Karpas-422 (cell line): Measurements from ENCODE around the gene CLCA1. TPM values are rescaled to one million over a fixed set of nuclear protein-coding genes. Genes with fewer than 3 reads are reported as not detected.

Experiments used
- DNase-seq: peaks from one replicate; pipeline ENCODE4 v3.0.0-alpha.2; 2015
- H2AFZ ChIP-seq: fragments of 200-600 bp; sonication (generic); 2 replicates; pipeline ENCODE4 v1.6.1; 2014; ENCODE audit warnings: antibody characterized with exemption, low read length, mixed read lengths
- H3K27ac ChIP-seq: fragments of 200-600 bp; sonication (generic); 2 replicates; pipeline ENCODE4 v1.5.1; 2014; ENCODE audit warnings: mild to moderate bottlenecking, low read length, moderate library complexity
- H3K27me3 ChIP-seq: fragments of 200-600 bp; sonication (generic); 2 replicates; pipeline ENCODE4 v1.6.1; 2014; ENCODE audit warnings: low read length, mixed read lengths
- H3K36me3 ChIP-seq: fragments of 200-600 bp; sonication (generic); 2 replicates; pipeline ENCODE4 v1.6.1; 2014; ENCODE audit warnings: low read length, mixed read lengths; ENCODE audit not compliant: insufficient read depth
- H3K4me1 ChIP-seq: fragments of 200-600 bp; sonication (generic); 2 replicates; pipeline ENCODE4 v1.6.1; 2014; ENCODE audit warnings: mild to moderate bottlenecking, low read length, mixed read lengths
- H3K4me2 ChIP-seq: fragments of 200-600 bp; sonication (generic); 2 replicates; pipeline ENCODE4 v1.6.1; 2014; ENCODE audit warnings: low read length, low read depth, mild to moderate bottlenecking; ENCODE audit not compliant: poor library complexity, severe bottlenecking
- H3K4me3 ChIP-seq: fragments of 200-600 bp; sonication (generic); 2 replicates; pipeline ENCODE4 v1.5.1; 2014; ENCODE audit warnings: mild to moderate bottlenecking, antibody characterized with exemption, low read length, mixed read lengths
- H3K79me2 ChIP-seq: fragments of 200-600 bp; sonication (generic); 2 replicates; pipeline ENCODE4 v1.6.1; 2014; ENCODE audit warnings: mild to moderate bottlenecking, low read length, mixed read lengths
- H3K9ac ChIP-seq: fragments of 200-600 bp; sonication (generic); 2 replicates; pipeline ENCODE4 v1.6.0; 2014; ENCODE audit warnings: low read length
- H3K9me2 ChIP-seq: fragments of 200-600 bp; sonication (generic), shearing (Covaris generic); replicated peaks from 2 replicates; pipeline ENCODE4 v1.6.0; 2014; ENCODE audit warnings: mild to moderate bottlenecking, low read length, moderate library complexity; ENCODE audit not compliant: insufficient read depth
- H3K9me3 ChIP-seq: fragments of 300-700, 200-600 bp; sonication (generic); 2 replicates; pipeline ENCODE4 v1.6.1; 2014; ENCODE audit warnings: low read length, mixed read lengths
- H4K20me1 ChIP-seq: fragments of 200-600 bp; sonication (generic); 2 replicates; pipeline ENCODE4 v1.6.1; 2014; ENCODE audit warnings: mild to moderate bottlenecking, antibody characterized with exemption, low read length, low read depth; ENCODE audit not compliant: insufficient read depth
- total RNA-seq: library from RNA; depleted of rRNA; stranded (reverse); fragments of >200 nt; shearing (Covaris generic); gene quantifications from 2 replicates; pipeline ENCODE4 v1.2.3, GENCODE V29; 2014; ENCODE audit warnings: low replicate concordance

The CLCA1 gene
- total RNA-seq, 1 experiment from 2014 or later: not detected

DNA sequence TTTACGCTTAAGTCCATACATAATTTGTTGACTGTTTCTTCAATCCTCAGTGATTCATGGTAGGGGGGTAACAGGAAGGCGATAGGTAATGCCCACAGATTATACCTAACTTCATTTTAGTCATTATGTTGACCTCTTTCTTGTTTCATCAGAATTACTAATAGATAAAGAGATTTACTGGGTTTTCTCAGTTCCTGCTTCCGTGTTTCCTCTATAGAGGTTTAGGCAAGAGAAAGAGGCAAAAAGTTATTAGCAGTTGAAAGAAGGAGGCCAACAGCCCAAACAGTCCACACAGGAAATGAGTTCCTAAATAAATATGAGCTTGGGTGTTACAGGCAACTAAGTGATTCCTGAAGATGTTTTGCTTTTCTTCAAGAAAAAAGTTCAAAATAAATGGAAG, 17.9 kb upstream of the CLCA1 start:
- no peaks in the 10 kb centered on the region for H3K36me3 ChIP-seq

DNA sequence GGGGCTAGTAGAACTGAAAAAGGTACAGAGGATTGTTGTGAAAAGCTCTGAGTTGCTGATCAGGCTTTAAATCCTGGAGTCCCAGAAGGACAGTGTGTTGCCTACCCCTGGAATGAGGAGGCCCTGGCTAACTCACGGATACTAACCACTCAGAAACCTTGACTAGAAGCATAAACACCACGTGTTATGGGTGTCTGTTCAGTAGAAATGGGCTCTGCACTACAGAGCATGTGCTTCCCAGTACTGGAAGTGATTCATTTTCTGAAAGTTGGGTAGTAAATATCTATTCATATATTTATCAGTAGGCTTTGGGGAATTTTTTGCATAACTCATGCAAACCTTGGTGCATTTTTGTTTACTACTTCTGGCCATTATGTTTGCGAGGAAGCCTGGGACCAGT, 15.1 kb upstream of the CLCA1 start:
- H3K9ac ChIP-seq: no peak overlapping the region
- no peaks in the 10 kb centered on the region for H3K36me3 ChIP-seq
- H3K9me3 ChIP-seq: no peaks in the 10 kb centered on the region
- H3K4me2 ChIP-seq: no peak overlapping the region
- no peak overlapping the region for H3K4me3 ChIP-seq
- no peaks in the 10 kb centered on the region for H3K9me2 ChIP-seq
- no peaks in the 10 kb centered on the region for H3K27me3 ChIP-seq
- no peaks in the 10 kb centered on the region for H3K4me1 ChIP-seq
- H4K20me1 ChIP-seq: no peaks in the 10 kb centered on the region
- no peak for DNase-seq
- H2AFZ ChIP-seq: no peak overlapping the region
- H3K79me2 ChIP-seq: no peaks in the 10 kb centered on the region
- no peak overlapping the region for H3K27ac ChIP-seq

More for the DNA sequence above, 17.9 kb upstream of the CLCA1 start:
- no peak for DNase-seq
- H3K4me2 ChIP-seq: no peak overlapping the region
- H3K4me1 ChIP-seq: no peaks in the 10 kb centered on the region
- H3K79me2 ChIP-seq: no peaks in the 10 kb centered on the region
- no peak overlapping the region for H3K27ac ChIP-seq
- H3K27me3 ChIP-seq: no peaks in the 10 kb centered on the region
- H3K9me3 ChIP-seq: no peaks in the 10 kb centered on the region
- H3K9me2 ChIP-seq: no peaks in the 10 kb centered on the region
- no peak overlapping the region for H3K4me3 ChIP-seq
- no peak overlapping the region for H2AFZ ChIP-seq
- no peaks in the 10 kb centered on the region for H4K20me1 ChIP-seq
- H3K9ac ChIP-seq: no peak overlapping the region

DNA sequence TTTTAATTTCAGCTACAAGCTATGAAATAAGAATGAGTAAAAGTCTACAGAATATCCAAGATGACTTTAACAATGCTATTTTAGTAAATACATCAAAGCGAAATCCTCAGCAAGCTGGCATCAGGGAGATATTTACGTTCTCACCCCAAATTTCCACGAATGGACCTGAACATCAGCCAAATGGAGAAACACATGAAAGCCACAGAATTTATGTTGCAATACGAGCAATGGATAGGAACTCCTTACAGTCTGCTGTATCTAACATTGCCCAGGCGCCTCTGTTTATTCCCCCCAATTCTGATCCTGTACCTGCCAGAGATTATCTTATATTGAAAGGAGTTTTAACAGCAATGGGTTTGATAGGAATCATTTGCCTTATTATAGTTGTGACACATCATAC, 13.7 kb upstream of the CLCA1 start:
- H3K9me3 ChIP-seq: no peaks in the 10 kb centered on the region
- no peaks in the 10 kb centered on the region for H3K79me2 ChIP-seq
- no peak overlapping the region for H3K4me2 ChIP-seq
- no peaks in the 10 kb centered on the region for H3K27me3 ChIP-seq
- no peaks in the 10 kb centered on the region for H3K9me2 ChIP-seq
- H3K36me3 ChIP-seq: no peaks in the 10 kb centered on the region
- H2AFZ ChIP-seq: no peak overlapping the region
- no peaks in the 10 kb centered on the region for H4K20me1 ChIP-seq
- no peak overlapping the region for H3K4me3 ChIP-seq
- H3K27ac ChIP-seq: no peak overlapping the region
- DNase-seq: no peak
- no peak overlapping the region for H3K9ac ChIP-seq
- H3K4me1 ChIP-seq: no peaks in the 10 kb centered on the region

DNA sequence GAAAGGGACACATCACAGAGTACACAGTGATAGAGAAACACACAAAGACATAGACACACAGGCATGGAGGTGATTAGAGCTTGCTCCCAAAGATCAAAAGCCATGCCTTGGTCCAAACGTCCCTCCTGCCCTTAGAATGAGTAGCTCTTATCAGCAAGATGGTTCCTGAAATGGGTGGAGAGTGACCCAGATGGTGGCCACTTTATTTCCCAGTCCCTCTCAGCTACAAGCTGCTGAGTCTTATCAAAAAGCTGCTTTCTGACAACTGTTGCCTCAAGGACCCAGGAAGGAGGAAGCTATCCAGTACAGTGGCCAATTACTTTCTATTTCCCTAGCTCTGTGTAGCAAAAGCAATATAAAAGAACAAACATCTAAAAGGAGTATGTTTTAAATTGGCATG, 7.7 kb upstream of the CLCA1 start:
- no peak overlapping the region for H3K4me2 ChIP-seq
- no peak overlapping the region for H3K27ac ChIP-seq
- no peaks in the 10 kb centered on the region for H3K9me2 ChIP-seq
- no peak overlapping the region for H2AFZ ChIP-seq
- H3K27me3 ChIP-seq: no peaks in the 10 kb centered on the region
- H3K36me3 ChIP-seq: no peaks in the 10 kb centered on the region
- no peaks in the 10 kb centered on the region for H3K79me2 ChIP-seq
- DNase-seq: no peak
- no peaks in the 10 kb centered on the region for H4K20me1 ChIP-seq
- no peak overlapping the region for H3K4me3 ChIP-seq
- H3K9ac ChIP-seq: no peak overlapping the region
- no peaks in the 10 kb centered on the region for H3K9me3 ChIP-seq
- no peaks in the 10 kb centered on the region for H3K4me1 ChIP-seq

DNA sequence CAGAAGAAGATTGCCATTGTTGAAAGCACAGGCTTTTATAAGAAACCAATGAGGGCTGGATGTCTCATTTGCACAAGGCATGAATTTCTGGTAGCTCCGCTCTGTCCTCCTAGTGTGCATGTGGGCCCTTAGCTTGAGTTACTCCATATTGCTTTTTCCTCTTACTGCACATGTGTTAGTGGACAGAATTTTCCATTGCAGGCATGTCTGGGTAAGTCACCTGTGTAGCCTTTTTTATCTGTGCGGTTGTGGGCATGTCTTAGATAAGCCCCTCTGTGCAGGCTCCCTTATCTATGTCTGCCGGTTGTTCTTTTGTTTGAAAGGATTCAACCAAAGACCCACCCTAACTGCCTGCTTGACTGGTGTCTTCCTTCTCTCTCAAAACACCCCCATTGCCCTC, 7.2 kb upstream of the CLCA1 start:
- Histone ChIP-seq H3K27ac (no peak overlapping the region), H2AFZ (no peak overlapping the region), H3K4me2 (no peak overlapping the region), H3K79me2 (no peaks in the 10 kb centered on the region), H4K20me1 (no peaks in the 10 kb centered on the region), H3K4me1 (no peaks in the 10 kb centered on the region), H3K9me2 (no peaks in the 10 kb centered on the region), H3K9ac (no peak overlapping the region), H3K4me3 (no peak overlapping the region), H3K27me3 (no peaks in the 10 kb centered on the region), H3K9me3 (no peaks in the 10 kb centered on the region), H3K36me3 (no peaks in the 10 kb centered on the region)
- no peak for DNase-seq

DNA sequence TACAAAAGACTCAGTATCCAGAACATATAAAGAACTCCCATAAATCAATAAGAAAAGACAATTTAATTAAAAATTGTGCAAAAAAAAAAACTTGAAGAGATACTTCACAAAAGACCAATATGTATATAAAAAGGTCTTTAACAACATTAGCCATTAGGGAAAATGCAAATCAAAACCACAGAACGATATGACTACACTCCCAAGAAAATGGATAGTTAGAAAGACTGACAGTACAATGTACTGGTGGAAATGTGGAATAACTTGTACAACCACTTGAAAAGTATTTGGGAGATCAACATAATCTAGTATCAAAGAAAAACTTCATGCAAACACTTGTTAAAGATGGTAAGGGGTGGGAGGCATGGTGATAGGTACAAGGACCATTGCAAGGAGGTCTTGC, 3.9 kb upstream of the CLCA1 start:
- H3K79me2 ChIP-seq: no peaks in the 10 kb centered on the region
- DNase-seq: no peak
- no peak overlapping the region for H3K27ac ChIP-seq
- H3K4me3 ChIP-seq: no peak overlapping the region
- no peaks in the 10 kb centered on the region for H3K36me3 ChIP-seq
- no peaks in the 10 kb centered on the region for H3K27me3 ChIP-seq
- no peak overlapping the region for H2AFZ ChIP-seq
- H4K20me1 ChIP-seq: no peaks in the 10 kb centered on the region
- H3K4me2 ChIP-seq: no peak overlapping the region
- no peaks in the 10 kb centered on the region for H3K9me2 ChIP-seq
- no peaks in the 10 kb centered on the region for H3K9me3 ChIP-seq
- no peaks in the 10 kb centered on the region for H3K4me1 ChIP-seq
- no peak overlapping the region for H3K9ac ChIP-seq

DNA sequence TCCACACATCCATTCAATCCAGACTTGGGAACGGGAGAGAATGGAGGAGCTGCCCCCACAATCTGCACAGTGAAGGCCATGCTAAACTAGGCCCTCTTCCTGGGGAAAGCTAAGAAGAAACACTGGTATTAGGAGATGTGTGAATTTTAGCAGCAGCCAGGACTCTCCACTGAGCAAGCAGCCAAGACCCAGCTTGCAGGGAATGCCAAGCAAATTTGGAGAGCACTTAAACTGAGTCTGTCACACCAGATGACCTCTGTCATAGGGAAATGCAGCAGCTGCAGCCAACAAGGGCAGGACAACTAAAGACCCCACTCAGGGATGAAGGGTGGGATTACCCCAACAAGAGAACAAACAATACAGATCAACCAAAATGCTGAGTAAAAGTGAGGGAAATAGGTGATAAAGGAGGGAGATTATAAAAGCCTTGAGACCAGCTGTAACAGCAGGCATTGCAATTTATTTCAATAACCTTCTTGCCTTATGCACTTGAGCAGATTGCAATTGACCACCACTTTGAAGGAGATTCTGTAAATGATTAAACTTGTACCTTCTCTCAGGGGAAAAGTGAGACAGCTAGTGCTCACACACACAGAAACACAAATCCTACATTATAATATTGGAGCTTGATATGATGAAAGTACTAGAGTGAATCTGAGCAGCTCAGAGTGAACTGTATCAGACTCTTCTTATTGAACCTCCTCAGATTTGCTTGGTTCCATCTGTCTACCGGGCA, 2.5 kb upstream of the CLCA1 start:
- H3K4me3 ChIP-seq: no peak overlapping the region
- H3K9me3 ChIP-seq: no peaks in the 10 kb centered on the region
- H3K9ac ChIP-seq: no peak overlapping the region
- H2AFZ ChIP-seq: no peak overlapping the region
- no peaks in the 10 kb centered on the region for H3K36me3 ChIP-seq
- no peaks in the 10 kb centered on the region for H3K9me2 ChIP-seq
- H3K27ac ChIP-seq: no peak overlapping the region
- H3K27me3 ChIP-seq: no peaks in the 10 kb centered on the region
- no peak for DNase-seq
- no peaks in the 10 kb centered on the region for H3K79me2 ChIP-seq
- H4K20me1 ChIP-seq: no peaks in the 10 kb centered on the region
- H3K4me1 ChIP-seq: no peaks in the 10 kb centered on the region
- H3K4me2 ChIP-seq: no peak overlapping the region

DNA sequence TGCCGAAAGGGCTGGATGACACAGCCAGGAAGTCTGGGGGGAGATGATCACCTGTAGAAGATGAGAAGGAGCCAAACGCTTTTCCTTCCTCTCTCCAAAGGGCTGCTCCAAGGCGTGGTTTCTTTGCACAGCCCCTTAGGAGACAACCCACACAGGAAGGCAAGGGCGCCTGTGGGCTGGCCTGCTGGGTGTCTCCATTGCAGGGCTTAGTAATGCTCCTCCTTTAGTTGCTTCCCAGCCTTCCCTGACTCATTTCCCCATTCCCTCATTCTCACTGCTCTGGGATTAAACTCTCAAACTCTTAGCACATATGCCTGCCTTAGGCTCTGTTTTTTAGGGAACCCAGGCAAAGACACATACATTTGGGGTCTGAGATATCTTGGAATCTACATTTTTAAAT, 1.7 kb upstream of the CLCA1 start:
- H3K36me3 ChIP-seq: no peaks in the 10 kb centered on the region

More for the DNA sequence above, 1.7 kb upstream of the CLCA1 start:
- H3K9me2 ChIP-seq: no peaks in the 10 kb centered on the region
- H4K20me1 ChIP-seq: no peaks in the 10 kb centered on the region
- no peak overlapping the region for H3K4me3 ChIP-seq
- H3K27ac ChIP-seq: no peak overlapping the region
- no peak overlapping the region for H3K9ac ChIP-seq
- no peak for DNase-seq
- H3K4me1 ChIP-seq: no peaks in the 10 kb centered on the region
- H3K4me2 ChIP-seq: no peak overlapping the region
- no peaks in the 10 kb centered on the region for H3K27me3 ChIP-seq
- H2AFZ ChIP-seq: no peak overlapping the region
- H3K9me3 ChIP-seq: no peaks in the 10 kb centered on the region
- H3K79me2 ChIP-seq: no peaks in the 10 kb centered on the region
